WTC11 (cell line): ENCODE results near the gene PDZRN4. TPM values are rescaled to one million over a fixed set of nuclear protein-coding genes. Genes with fewer than 3 reads are reported as not detected.

Source experiments
- ATAC-seq: fragments of 200-7000 bp; cut with Tn5 transposase; 2 replicates; pipeline ENCODE4 v1.10.0; 2021; ENCODE audit warnings: mild to moderate bottlenecking, moderate library complexity
- CTCF ChIA-PET: fragments of 300-600 bp; sonication (Branson Sonifier 250); formaldehyde crosslinking; loops from one replicate; lab custom pipeline; 2021; ENCODE audit warnings: antibody characterized with exemption; lab: Charles Lee
- POLR2A ChIA-PET: fragments of 350-600 bp; sonication (Branson Sonifier 250); formaldehyde crosslinking; loops from one replicate; lab custom pipeline; 2021; ENCODE audit warnings: antibody characterized with exemption; lab: Charles Lee
- DNase-seq: peaks from one replicate; pipeline ENCODE4 v3.0.0; 2021; ENCODE audit warnings: low spot score
- H3K27ac Mint-ChIP-seq: 2 replicates; pipeline ENCODE4 v1.8.0; 2021; ENCODE audit warnings: mixed read lengths
- H3K27me3 Mint-ChIP-seq: 2 replicates; pipeline ENCODE4 v1.8.0; 2021; ENCODE audit warnings: low read depth, mild to moderate bottlenecking, moderate library complexity, mixed read lengths
- H3K36me3 Mint-ChIP-seq: 2 replicates; pipeline ENCODE4 v1.8.0; 2021; ENCODE audit warnings: mixed read lengths
- H3K4me1 Mint-ChIP-seq: 2 replicates; pipeline ENCODE4 v1.8.0; 2022; ENCODE audit warnings: mixed read lengths
- H3K4me3 Mint-ChIP-seq: 2 replicates; pipeline ENCODE4 v1.8.0; 2021; ENCODE audit warnings: mild to moderate bottlenecking, moderate library complexity, mixed read lengths
- H3K9me3 Mint-ChIP-seq: 2 replicates; pipeline ENCODE4 v1.8.0; 2021; ENCODE audit warnings: mixed read lengths
- ELF4 ChIP-seq: sonication (generic); formaldehyde crosslinking; IDR thresholded peaks from 2 replicates; pipeline ENCODE4 v1.8.1; 2022; ENCODE audit warnings: low read depth, mild to moderate bottlenecking, moderate library complexity, missing genetic modification reagents
- GRHL2 ChIP-seq: fragments of 250-450 bp; sonication (Bioruptor Pico); IDR thresholded peaks from 2 replicates; pipeline ENCODE4 v1.8.0; 2022; ENCODE audit warnings: mild to moderate bottlenecking, moderate library complexity; ENCODE audit not compliant: insufficient replicate concordance, severe bottlenecking
- HMGA2 ChIP-seq: fragments of 250-450 bp; sonication (Bioruptor Pico); IDR thresholded peaks from 2 replicates; pipeline ENCODE4 v1.4.0; 2021; ENCODE audit warnings: mild to moderate bottlenecking, moderate library complexity
- JAZF1 ChIP-seq: fragments of 250-450 bp; sonication (Bioruptor Pico); IDR thresholded peaks from 2 replicates; pipeline ENCODE4 v1.9.0; 2021; ENCODE audit warnings: moderate library complexity, mild to moderate bottlenecking, inconsistent platforms
- NR2C2 ChIP-seq: sonication (generic); formaldehyde crosslinking; IDR thresholded peaks from 2 replicates; pipeline ENCODE4 v1.8.0; 2022; ENCODE audit warnings: mild to moderate bottlenecking, missing genetic modification reagents
- PRRX2 ChIP-seq: fragments of 250-450 bp; sonication (Bioruptor Pico); IDR thresholded peaks from 2 replicates; pipeline ENCODE4 v1.8.0; 2021; ENCODE audit warnings: mild to moderate bottlenecking
- SMAD4 ChIP-seq: sonication (generic); formaldehyde crosslinking; IDR thresholded peaks from 2 replicates; pipeline ENCODE4 v1.8.0; 2022; ENCODE audit warnings: mild to moderate bottlenecking, missing genetic modification reagents
- STAT6 ChIP-seq: sonication (generic); formaldehyde crosslinking; conservative IDR thresholded peaks from 2 replicates; pipeline ENCODE4 v1.8.1; 2023; ENCODE audit warnings: mild to moderate bottlenecking, low read depth, missing genetic modification reagents, moderate library complexity
- TEAD4 ChIP-seq: sonication (generic); formaldehyde crosslinking; IDR thresholded peaks from 2 replicates; pipeline ENCODE4 v1.8.0; 2022; ENCODE audit warnings: mild to moderate bottlenecking, missing genetic modification reagents
- ZBTB43 ChIP-seq: sonication (generic); formaldehyde crosslinking; IDR thresholded peaks from 2 replicates; pipeline ENCODE4 v1.8.1; 2023; ENCODE audit warnings: mild to moderate bottlenecking, missing genetic modification reagents
- ZNF138 ChIP-seq: sonication (generic); formaldehyde crosslinking; conservative IDR thresholded peaks from 2 replicates; pipeline ENCODE4 v1.8.1; 2022; ENCODE audit warnings: mild to moderate bottlenecking, moderate library complexity, missing genetic modification reagents
- ZNF317 ChIP-seq: sonication (generic); formaldehyde crosslinking; IDR thresholded peaks from 2 replicates; pipeline ENCODE4 v1.8.1; 2023; ENCODE audit warnings: low read depth, mild to moderate bottlenecking, moderate library complexity, missing genetic modification reagents, borderline replicate concordance
- ZNF671 ChIP-seq: fragments of 250-450 bp; sonication (Bioruptor Pico); IDR thresholded peaks from 2 replicates; pipeline ENCODE4 v1.8.0; 2021; ENCODE audit warnings: mild to moderate bottlenecking
- total RNA-seq: library from RNA; stranded (reverse); gene quantifications from 3 replicates; pipeline ENCODE4 v1.2.3, GENCODE V29; 2021
- TF ChIP-seq, protein P1 (sequence below): fragments of 200-600 bp; IDR thresholded peaks from 2 replicates; pipeline ENCODE4 v1.8.0; 2022; ENCODE audit warnings: antibody characterized with exemption
- TF ChIP-seq, protein P2 (sequence below): sonication (generic); formaldehyde crosslinking; IDR thresholded peaks from 2 replicates; pipeline ENCODE4 v1.8.1; 2023; ENCODE audit warnings: mild to moderate bottlenecking, missing genetic modification reagents, moderate library complexity
- TF ChIP-seq, protein P3 (sequence below): sonication (generic); formaldehyde crosslinking; IDR thresholded peaks from 2 replicates; pipeline ENCODE4 v1.8.0; 2022; ENCODE audit warnings: mild to moderate bottlenecking, missing genetic modification reagents
- TF ChIP-seq, protein P4 (sequence below): sonication (generic); formaldehyde crosslinking; IDR thresholded peaks from 2 replicates; pipeline ENCODE4 v1.8.1; 2023; ENCODE audit warnings: mild to moderate bottlenecking, missing genetic modification reagents, borderline replicate concordance
- TF ChIP-seq, protein P5 (sequence below): sonication (generic); formaldehyde crosslinking; IDR thresholded peaks from 2 replicates; pipeline ENCODE4 v1.8.0; 2022; ENCODE audit warnings: mild to moderate bottlenecking, missing genetic modification reagents
- TF ChIP-seq, protein P6 (sequence below): fragments of 250-450 bp; sonication (Bioruptor Pico); IDR thresholded peaks from 2 replicates; pipeline ENCODE4 v2.1.2; 2022; ENCODE audit warnings: mild to moderate bottlenecking, moderate library complexity

The PDZRN4 gene
- total RNA-seq, 1 experiment from 2014 or later: 0.09 TPM

DNA sequence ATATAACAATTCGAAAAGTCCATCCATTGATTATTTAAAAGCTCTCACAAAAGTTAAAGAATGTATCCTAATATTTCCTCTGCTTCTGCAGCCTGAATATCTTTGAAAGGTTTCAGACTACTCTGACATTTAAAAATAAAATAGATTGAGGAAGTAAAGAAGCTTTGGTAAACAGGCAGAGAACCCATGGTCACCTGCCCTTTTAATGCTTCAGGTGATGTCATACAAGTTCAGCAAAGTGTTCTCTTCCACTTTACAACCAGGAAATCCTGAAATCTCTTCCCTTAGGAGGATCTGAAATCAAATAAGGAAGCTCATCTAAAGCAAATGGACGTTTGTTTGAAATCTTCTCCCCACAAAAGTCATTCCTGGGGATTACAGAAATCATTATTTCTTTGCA lies 322.4 kb downstream of the PDZRN4 start:
- ATAC-seq (no peak), DNase-seq (no peak)
- ChIA-PET CTCF (no interaction called here), POLR2A (no interaction called here)
- H3K4me1 Mint-ChIP-seq: peaks cover 37% of the 10 kb centered on the region
- H3K9me3 Mint-ChIP-seq: no peaks in the 10 kb centered on the region
- TF ChIP-seq ELF4 (no peak), ZNF671 (no peak), TEAD4 (CRISPR knock-in tag) (no peak), ZBTB43 (CRISPR knock-in tag) (no peak), PRRX2 (CRISPR knock-in tag) (no peak), HMGA2 (no peak)
- TF ChIP-seq, protein P1, sequence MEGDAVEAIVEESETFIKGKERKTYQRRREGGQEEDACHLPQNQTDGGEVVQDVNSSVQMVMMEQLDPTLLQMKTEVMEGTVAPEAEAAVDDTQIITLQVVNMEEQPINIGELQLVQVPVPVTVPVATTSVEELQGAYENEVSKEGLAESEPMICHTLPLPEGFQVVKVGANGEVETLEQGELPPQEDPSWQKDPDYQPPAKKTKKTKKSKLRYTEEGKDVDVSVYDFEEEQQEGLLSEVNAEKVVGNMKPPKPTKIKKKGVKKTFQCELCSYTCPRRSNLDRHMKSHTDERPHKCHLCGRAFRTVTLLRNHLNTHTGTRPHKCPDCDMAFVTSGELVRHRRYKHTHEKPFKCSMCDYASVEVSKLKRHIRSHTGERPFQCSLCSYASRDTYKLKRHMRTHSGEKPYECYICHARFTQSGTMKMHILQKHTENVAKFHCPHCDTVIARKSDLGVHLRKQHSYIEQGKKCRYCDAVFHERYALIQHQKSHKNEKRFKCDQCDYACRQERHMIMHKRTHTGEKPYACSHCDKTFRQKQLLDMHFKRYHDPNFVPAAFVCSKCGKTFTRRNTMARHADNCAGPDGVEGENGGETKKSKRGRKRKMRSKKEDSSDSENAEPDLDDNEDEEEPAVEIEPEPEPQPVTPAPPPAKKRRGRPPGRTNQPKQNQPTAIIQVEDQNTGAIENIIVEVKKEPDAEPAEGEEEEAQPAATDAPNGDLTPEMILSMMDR: no peak
- TF ChIP-seq, protein P2, sequence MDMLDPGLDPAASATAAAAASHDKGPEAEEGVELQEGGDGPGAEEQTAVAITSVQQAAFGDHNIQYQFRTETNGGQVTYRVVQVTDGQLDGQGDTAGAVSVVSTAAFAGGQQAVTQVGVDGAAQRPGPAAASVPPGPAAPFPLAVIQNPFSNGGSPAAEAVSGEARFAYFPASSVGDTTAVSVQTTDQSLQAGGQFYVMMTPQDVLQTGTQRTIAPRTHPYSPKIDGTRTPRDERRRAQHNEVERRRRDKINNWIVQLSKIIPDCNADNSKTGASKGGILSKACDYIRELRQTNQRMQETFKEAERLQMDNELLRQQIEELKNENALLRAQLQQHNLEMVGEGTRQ (CRISPR knock-in tag): no peak
- TF ChIP-seq, protein P3, sequence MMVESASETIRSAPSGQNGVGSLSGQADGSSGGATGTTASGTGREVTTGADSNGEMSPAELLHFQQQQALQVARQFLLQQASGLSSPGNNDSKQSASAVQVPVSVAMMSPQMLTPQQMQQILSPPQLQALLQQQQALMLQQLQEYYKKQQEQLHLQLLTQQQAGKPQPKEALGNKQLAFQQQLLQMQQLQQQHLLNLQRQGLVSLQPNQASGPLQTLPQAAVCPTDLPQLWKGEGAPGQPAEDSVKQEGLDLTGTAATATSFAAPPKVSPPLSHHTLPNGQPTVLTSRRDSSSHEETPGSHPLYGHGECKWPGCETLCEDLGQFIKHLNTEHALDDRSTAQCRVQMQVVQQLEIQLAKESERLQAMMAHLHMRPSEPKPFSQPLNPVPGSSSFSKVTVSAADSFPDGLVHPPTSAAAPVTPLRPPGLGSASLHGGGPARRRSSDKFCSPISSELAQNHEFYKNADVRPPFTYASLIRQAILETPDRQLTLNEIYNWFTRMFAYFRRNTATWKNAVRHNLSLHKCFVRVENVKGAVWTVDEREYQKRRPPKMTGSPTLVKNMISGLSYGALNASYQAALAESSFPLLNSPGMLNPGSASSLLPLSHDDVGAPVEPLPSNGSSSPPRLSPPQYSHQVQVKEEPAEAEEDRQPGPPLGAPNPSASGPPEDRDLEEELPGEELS (CRISPR knock-in tag): no peak
- TF ChIP-seq, protein P4, sequence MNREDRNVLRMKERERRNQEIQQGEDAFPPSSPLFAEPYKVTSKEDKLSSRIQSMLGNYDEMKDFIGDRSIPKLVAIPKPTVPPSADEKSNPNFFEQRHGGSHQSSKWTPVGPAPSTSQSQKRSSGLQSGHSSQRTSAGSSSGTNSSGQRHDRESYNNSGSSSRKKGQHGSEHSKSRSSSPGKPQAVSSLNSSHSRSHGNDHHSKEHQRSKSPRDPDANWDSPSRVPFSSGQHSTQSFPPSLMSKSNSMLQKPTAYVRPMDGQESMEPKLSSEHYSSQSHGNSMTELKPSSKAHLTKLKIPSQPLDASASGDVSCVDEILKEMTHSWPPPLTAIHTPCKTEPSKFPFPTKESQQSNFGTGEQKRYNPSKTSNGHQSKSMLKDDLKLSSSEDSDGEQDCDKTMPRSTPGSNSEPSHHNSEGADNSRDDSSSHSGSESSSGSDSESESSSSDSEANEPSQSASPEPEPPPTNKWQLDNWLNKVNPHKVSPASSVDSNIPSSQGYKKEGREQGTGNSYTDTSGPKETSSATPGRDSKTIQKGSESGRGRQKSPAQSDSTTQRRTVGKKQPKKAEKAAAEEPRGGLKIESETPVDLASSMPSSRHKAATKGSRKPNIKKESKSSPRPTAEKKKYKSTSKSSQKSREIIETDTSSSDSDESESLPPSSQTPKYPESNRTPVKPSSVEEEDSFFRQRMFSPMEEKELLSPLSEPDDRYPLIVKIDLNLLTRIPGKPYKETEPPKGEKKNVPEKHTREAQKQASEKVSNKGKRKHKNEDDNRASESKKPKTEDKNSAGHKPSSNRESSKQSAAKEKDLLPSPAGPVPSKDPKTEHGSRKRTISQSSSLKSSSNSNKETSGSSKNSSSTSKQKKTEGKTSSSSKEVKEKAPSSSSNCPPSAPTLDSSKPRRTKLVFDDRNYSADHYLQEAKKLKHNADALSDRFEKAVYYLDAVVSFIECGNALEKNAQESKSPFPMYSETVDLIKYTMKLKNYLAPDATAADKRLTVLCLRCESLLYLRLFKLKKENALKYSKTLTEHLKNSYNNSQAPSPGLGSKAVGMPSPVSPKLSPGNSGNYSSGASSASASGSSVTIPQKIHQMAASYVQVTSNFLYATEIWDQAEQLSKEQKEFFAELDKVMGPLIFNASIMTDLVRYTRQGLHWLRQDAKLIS (CRISPR knock-in tag): no peak
- no peaks in the 10 kb centered on the region for H3K27me3 Mint-ChIP-seq
- H3K36me3 Mint-ChIP-seq: no peaks in the 10 kb centered on the region
- no peak overlapping the region for H3K4me3 Mint-ChIP-seq
- no peak overlapping the region for H3K27ac Mint-ChIP-seq

- Mint-ChIP-seq H3K27ac (no peak overlapping the region), H3K36me3 (no peaks in the 10 kb centered on the region), H3K4me1 (peaks cover 44% of the 10 kb centered on the region), H3K27me3 (no peaks in the 10 kb centered on the region), H3K4me3 (no peak overlapping the region), H3K9me3 (no peaks in the 10 kb centered on the region)
- ATAC-seq: no peak
- POLR2A ChIA-PET: no interaction called here
- CTCF ChIA-PET: no interaction called here
- no peak for DNase-seq
- TF ChIP-seq NR2C2 (CRISPR knock-in tag): no peak
- no peak for TF ChIP-seq ZNF317 (CRISPR knock-in tag)
- TF ChIP-seq ZNF138: no peak
- TF ChIP-seq, protein P5, sequence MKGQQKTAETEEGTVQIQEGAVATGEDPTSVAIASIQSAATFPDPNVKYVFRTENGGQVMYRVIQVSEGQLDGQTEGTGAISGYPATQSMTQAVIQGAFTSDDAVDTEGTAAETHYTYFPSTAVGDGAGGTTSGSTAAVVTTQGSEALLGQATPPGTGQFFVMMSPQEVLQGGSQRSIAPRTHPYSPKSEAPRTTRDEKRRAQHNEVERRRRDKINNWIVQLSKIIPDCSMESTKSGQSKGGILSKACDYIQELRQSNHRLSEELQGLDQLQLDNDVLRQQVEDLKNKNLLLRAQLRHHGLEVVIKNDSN: no peak
- TF ChIP-seq PRRX2 (CRISPR knock-in tag): no peak
- no peak for TF ChIP-seq GRHL2 (CRISPR knock-in tag)
- TF ChIP-seq, protein P6, sequence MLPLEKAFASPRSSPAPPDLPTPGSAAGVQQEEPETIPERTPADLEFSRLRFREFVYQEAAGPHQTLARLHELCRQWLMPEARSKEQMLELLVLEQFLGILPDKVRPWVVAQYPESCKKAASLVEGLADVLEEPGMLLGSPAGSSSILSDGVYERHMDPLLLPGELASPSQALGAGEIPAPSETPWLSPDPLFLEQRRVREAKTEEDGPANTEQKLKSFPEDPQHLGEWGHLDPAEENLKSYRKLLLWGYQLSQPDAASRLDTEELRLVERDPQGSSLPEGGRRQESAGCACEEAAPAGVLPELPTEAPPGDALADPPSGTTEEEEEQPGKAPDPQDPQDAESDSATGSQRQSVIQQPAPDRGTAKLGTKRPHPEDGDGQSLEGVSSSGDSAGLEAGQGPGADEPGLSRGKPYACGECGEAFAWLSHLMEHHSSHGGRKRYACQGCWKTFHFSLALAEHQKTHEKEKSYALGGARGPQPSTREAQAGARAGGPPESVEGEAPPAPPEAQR (CRISPR knock-in tag): no peak
- TF ChIP-seq JAZF1 (CRISPR knock-in tag): no peak
- TF ChIP-seq STAT6 (CRISPR knock-in tag): no peak
- TF ChIP-seq SMAD4 (CRISPR knock-in tag): no peak
- no peak for TF ChIP-seq TEAD4 (CRISPR knock-in tag)
- TF ChIP-seq, protein P2 (CRISPR knock-in tag): no peak
Observed at GRCh38 chr12:41511247-41511646, 323.1 kb downstream of the PDZRN4 start.
